ENCODE data around the gene ARID4B.

DNA sequence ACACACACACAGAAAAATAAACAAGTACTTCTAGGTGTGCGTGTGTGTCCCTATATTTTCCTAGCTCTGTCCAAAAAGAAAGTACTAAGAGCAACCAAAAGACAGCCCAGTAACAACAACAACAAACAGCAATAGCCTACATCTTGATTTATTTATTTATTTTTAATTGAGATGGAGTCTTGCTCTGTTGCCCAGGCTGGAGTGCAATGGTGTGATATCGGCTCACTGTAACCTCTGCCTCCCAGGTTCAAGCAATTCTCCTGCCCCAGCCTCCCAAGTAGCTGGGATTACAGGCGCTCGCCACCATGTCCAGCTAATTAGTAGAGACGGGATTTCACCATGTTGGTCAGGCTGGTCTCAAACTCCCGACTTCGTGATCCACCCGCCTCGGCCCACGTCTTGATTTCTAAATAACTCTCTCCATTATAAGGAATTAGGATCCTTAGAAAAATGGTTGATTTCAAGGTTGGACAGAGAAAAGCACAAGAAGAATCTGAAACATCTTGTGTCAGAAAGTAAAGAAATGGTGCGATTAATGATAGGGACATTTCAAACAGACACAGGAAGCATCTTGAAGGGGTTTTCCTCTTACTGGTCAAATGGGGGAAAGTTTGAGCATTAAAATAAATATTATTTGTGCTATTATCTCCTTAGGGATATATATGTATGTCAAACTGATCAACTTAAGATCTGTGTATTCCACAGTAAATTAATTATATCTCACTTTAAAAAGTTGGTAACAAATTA, 59.4 kb downstream of the ARID4B start:
- TF ChIP-seq POLR2A (IDR thresholded peaks at IDR 0.05; ENCODE audit: low read depth, low read length) (no peak), POLR2AphosphoS5 (IDR thresholded peaks at IDR 0.05; ENCODE audit: low read depth, low read length) (no peak)
